SK-N-SH (cell line): ENCODE measurements around the gene NUDCD3. TPM values are rescaled to one million over a fixed set of nuclear protein-coding genes. Genes with fewer than 3 reads are reported as not detected.

Experiments used
- CTCF ChIA-PET: fragments of 300-600, 350-600 bp; formaldehyde crosslinking; extraction: SDS; loops from one replicate; lab custom pipeline; 2021; lab: Yijun Ruan, JAX
- POLR2A ChIA-PET: fragments of 350-600 bp; sonication (Branson Sonifier 250); formaldehyde crosslinking; extraction: SDS; loops from one replicate; lab custom pipeline; 2020; ENCODE audit warnings: antibody characterized with exemption, inconsistent platforms; lab: Yijun Ruan, JAX
- DNase-seq: peaks from one replicate; pipeline ENCODE4 v3.0.0; 2012
- H2AFZ ChIP-seq: fragments of 200-600 bp; sonication (generic); 2 replicates; pipeline ENCODE4 v1.8.1; 2016; ENCODE audit warnings: antibody characterized with exemption, mild to moderate bottlenecking, low read depth
- H3F3A ChIP-seq: fragments of 200-600 bp; sonication (generic); replicated peaks from 2 replicates; pipeline ENCODE3; 2016; ENCODE audit warnings: antibody characterized with exemption, mild to moderate bottlenecking; ENCODE audit not compliant: insufficient read depth
- H3K27ac ChIP-seq, 2 experiments: fragments of 200-500 bp in 1 of 2; fragments of 200-600 bp in 1 of 2; sonication (Bioruptor generic) in 1 of 2; sonication (generic), shearing (Covaris generic) in 1 of 2; 2 replicates each; pipeline versions ENCODE4 v1.5.1 to v1.6.1; 2014 to 2016; ENCODE audit warnings: low read depth in 2 of 2, inconsistent platforms in 1 of 2, low read length in 1 of 2, mild to moderate bottlenecking in 1 of 2, mixed read lengths in 1 of 2
- H3K27me3 ChIP-seq: fragments of 200-600 bp; sonication (generic), shearing (Covaris generic); 2 replicates; pipeline ENCODE4 v1.6.1; 2016; ENCODE audit warnings: mixed run types; ENCODE audit not compliant: insufficient read depth
- H3K36me3 ChIP-seq, 2 experiments: fragments of 200-500 bp in 1 of 2; fragments of 200-600 bp in 1 of 2; sonication (Bioruptor generic) in 1 of 2; sonication (generic) in 1 of 2; replicated peaks in 1 of 2; 2 replicates each; pipeline versions ENCODE3 to v1.5.1; 2014 to 2016; ENCODE audit warnings: low read length in 1 of 2, mild to moderate bottlenecking in 1 of 2; ENCODE audit not compliant: insufficient read depth in 2 of 2, control insufficient read depth in 1 of 2
- H3K4me1 ChIP-seq, 2 experiments: fragments of 200-500 bp in 1 of 2; fragments of 200-600 bp in 1 of 2; sonication (Bioruptor generic) in 1 of 2; sonication (generic), shearing (Covaris generic) in 1 of 2; 2 replicates each; pipeline versions ENCODE4 v1.5.1 to v1.6.1; 2014 to 2016; ENCODE audit warnings: low read depth in 1 of 2, low read length in 1 of 2, mixed run types in 1 of 2; ENCODE audit not compliant: insufficient read depth in 2 of 2, control insufficient read depth in 1 of 2
- H3K4me2 ChIP-seq: fragments of 200-600 bp; sonication (generic), shearing (Covaris generic); 2 replicates; pipeline ENCODE4 v1.6.1; 2017; ENCODE audit warnings: mixed run types
- H3K4me3 ChIP-seq, 2 experiments: fragments of 200-500 bp in 1 of 2; fragments of 200-600 bp in 1 of 2; sonication (Bioruptor generic) in 1 of 2; sonication (generic), shearing (Covaris generic) in 1 of 2; 2 replicates each; pipeline versions ENCODE4 v1.5.1 to v1.8.1; 2014 to 2016; ENCODE audit warnings: low read depth in 2 of 2, inconsistent platforms in 1 of 2, low read length in 1 of 2, mild to moderate bottlenecking in 1 of 2, mixed read lengths in 1 of 2, moderate library complexity in 1 of 2
- H3K79me2 ChIP-seq: fragments of 200-600 bp; sonication (generic); 2 replicates; pipeline ENCODE4 v1.8.1; 2017; ENCODE audit warnings: mild to moderate bottlenecking; ENCODE audit not compliant: insufficient read depth
- H3K9ac ChIP-seq: fragments of 200-600 bp; sonication (generic); 2 replicates; pipeline ENCODE4 v1.6.1; 2017; ENCODE audit warnings: mixed run types
- H3K9me2 ChIP-seq: fragments of 200-600 bp; sonication (generic); 2 replicates; pipeline ENCODE4 v1.6.1; 2017; ENCODE audit warnings: mixed run types
- H3K9me3 ChIP-seq: fragments of 200-600 bp; sonication (generic); 2 replicates; pipeline ENCODE4 v1.6.1; 2017; ENCODE audit warnings: mixed run types, mild to moderate bottlenecking, moderate library complexity
- H4K20me1 ChIP-seq: fragments of 200-600 bp; sonication (generic); 2 replicates; pipeline ENCODE4 v1.6.1; 2017; ENCODE audit warnings: mild to moderate bottlenecking, mixed run types; ENCODE audit not compliant: insufficient read depth
- CTCF ChIP-seq: fragments of 200-600 bp; sonication (generic); IDR thresholded peaks from 2 replicates; pipeline ENCODE4 v1.6.1; 2017; ENCODE audit warnings: antibody characterized with exemption, mild to moderate bottlenecking, moderate library complexity
- EP300 ChIP-seq, 2 experiments: IDR thresholded peaks; 2 replicates each; pipeline versions ENCODE4 v1.4.0 to v1.6.1; 2012; ENCODE audit warnings: borderline replicate concordance in 1 of 2, low read depth in 1 of 2, low read length in 1 of 2
- FOXJ3 ChIP-seq: sonication (generic); formaldehyde crosslinking; IDR thresholded peaks from 2 replicates; pipeline ENCODE4 v1.5.1; 2020; ENCODE audit warnings: mild to moderate bottlenecking, missing genetic modification reagents
- FOXM1 ChIP-seq: IDR thresholded peaks from 2 replicates; pipeline ENCODE4 v1.4.0; 2012; ENCODE audit warnings: low read depth, mild to moderate bottlenecking
- GATA2 ChIP-seq: sonication (generic); formaldehyde crosslinking; IDR thresholded peaks from 2 replicates; pipeline ENCODE4 v1.5.0; 2020; ENCODE audit warnings: mild to moderate bottlenecking, missing genetic modification reagents
- IRF3 ChIP-seq: fragments of 150-350 bp; IDR thresholded peaks from 2 replicates; pipeline ENCODE4 v1.6.1; 2016; ENCODE audit warnings: mild to moderate bottlenecking, low read depth, low read length
- JUND ChIP-seq: IDR thresholded peaks from 2 replicates; pipeline ENCODE4 v1.4.0; 2012
- MAX ChIP-seq: IDR thresholded peaks from 2 replicates; pipeline ENCODE4 v1.4.0; 2012; ENCODE audit warnings: low read depth
- MEF2A ChIP-seq: IDR thresholded peaks from 2 replicates; pipeline ENCODE4 v1.4.0; 2012; ENCODE audit warnings: low read depth, borderline replicate concordance
- MXI1 ChIP-seq: IDR thresholded peaks from 2 replicates; pipeline ENCODE4 v1.6.1; 2012; ENCODE audit warnings: mild to moderate bottlenecking, low read depth, low read length, improper control_type of control experiment
- NFIC ChIP-seq: IDR thresholded peaks from 2 replicates; pipeline ENCODE4 v1.4.0; 2012; ENCODE audit warnings: borderline replicate concordance
- NRF1 ChIP-seq: IDR thresholded peaks from 2 replicates; pipeline ENCODE4 v1.6.1; 2012; ENCODE audit warnings: low read depth, mild to moderate bottlenecking, low read length
- PBX3 ChIP-seq: IDR thresholded peaks from 2 replicates; pipeline ENCODE4; 2012
- POLR2AphosphoS5 ChIP-seq: IDR thresholded peaks from 2 replicates; pipeline ENCODE4 v1.6.1; 2012; ENCODE audit warnings: low read depth, low read length
- RCOR1 ChIP-seq: fragments of 150-350 bp; IDR thresholded peaks from 2 replicates; pipeline ENCODE4 v1.6.1; 2017; ENCODE audit warnings: antibody characterized with exemption, low read length
- RFX5 ChIP-seq: IDR thresholded peaks from 2 replicates; pipeline ENCODE4 v1.6.1; 2012; ENCODE audit warnings: mild to moderate bottlenecking, improper control_type of control experiment, low read length
- TAF1 ChIP-seq: IDR thresholded peaks from 2 replicates; pipeline ENCODE4 v1.6.1; 2012; ENCODE audit warnings: low read depth, mild to moderate bottlenecking, low read length, moderate library complexity, borderline replicate concordance
- TCF12 ChIP-seq: IDR thresholded peaks from 2 replicates; pipeline ENCODE4 v1.4.0; 2012
- TEAD4 ChIP-seq: IDR thresholded peaks from 2 replicates; pipeline ENCODE4 v1.4.0; 2012; ENCODE audit warnings: mild to moderate bottlenecking, borderline replicate concordance; ENCODE audit not compliant: insufficient read depth
- USF2 ChIP-seq: fragments of 150-350 bp; IDR thresholded peaks from 2 replicates; pipeline ENCODE4 v1.6.1; 2017; ENCODE audit warnings: antibody characterized with exemption, low read length, low read depth, borderline replicate concordance
- WGBS: methylation state at CpG from one replicate; pipeline ENCODE4 v1.1.6; 2017; ENCODE audit warnings: low lambda C conversion rate; 5-methylcytosine and 5-hydroxymethylcytosine counted together
- polyA plus RNA-seq, 3 experiments: library from polyadenylated mRNA; depleted of rRNA; stranded (reverse); fragments of >200 nt; gene quantifications; 2 replicates each; pipeline ENCODE4 v1.2.3, GENCODE V29; 2012

The NUDCD3 gene
- polyA plus RNA-seq, 1 of the 3 experiments (the other 2 are of a cell fraction) = 66.0 TPM

GRCh38 chr7:44403775-44404174 lies 86.7 kb downstream of the NUDCD3 start:
- no peaks in the 10 kb centered on the region for H3K9me3 ChIP-seq
- H3K4me1 ChIP-seq = peaks cover 9 to 13% of the 10 kb centered on the region in 2 experiments; a peak in 2 of 4 replicates
- DNase-seq = no peak
- no peaks in the 10 kb centered on the region for H3K27me3 ChIP-seq
- WGBS = 95% methylated on average over 2 of the region's 2 CpGs
- H3K9ac ChIP-seq = no peak overlapping the region
- H3K27ac ChIP-seq = no peak overlapping the region
- CTCF ChIA-PET = interaction anchor here (0.9 kb wide), 1 partner anchor 12 kb away, joined by 4 read pairs; no protein-coding TSS in a partner anchor
- H3K4me2 ChIP-seq = no peak overlapping the region
- peaks cover 29% of the 10 kb centered on the region for H4K20me1 ChIP-seq
- H3K9me2 ChIP-seq = no peaks in the 10 kb centered on the region
- no peak overlapping the region for H3K4me3 ChIP-seq
- POLR2A ChIA-PET = no interaction called here
- peaks cover 57% of the 10 kb centered on the region for H3K79me2 ChIP-seq
- no peak overlapping the region for H2AFZ ChIP-seq
- TF ChIP-seq GATA2 (CRISPR knock-in tag) = no peak
- no peak for TF ChIP-seq EP300 (IDR thresholded peaks at IDR 0.05; ENCODE audit: borderline replicate concordance in 1 of 2, low read depth in 1 of 2, low read length in 1 of 2)
- TF ChIP-seq CTCF = no peak
- no peak for TF ChIP-seq TAF1
- TF ChIP-seq NRF1 = no peak
- no peak for TF ChIP-seq MEF2A
- no peak for TF ChIP-seq POLR2AphosphoS5
- no peak for TF ChIP-seq PBX3
- no peak for TF ChIP-seq FOXM1
- TF ChIP-seq JUND = no peak
- TF ChIP-seq FOXJ3 (CRISPR knock-in tag) = no peak
- TF ChIP-seq TCF12 = no peak
- no peak for TF ChIP-seq MXI1
- TF ChIP-seq NFIC = no peak
- no peak for TF ChIP-seq RCOR1
- no peak for TF ChIP-seq MAX
- no peak for TF ChIP-seq TEAD4
- no peak for TF ChIP-seq IRF3
- no peak for TF ChIP-seq RFX5
- TF ChIP-seq USF2 = no peak
- peaks cover 5% of the 10 kb centered on the region for H3F3A ChIP-seq
- peaks cover 12 to 45% of the 10 kb centered on the region in 2 experiments for H3K36me3 ChIP-seq
